GM20000 (cell line): Measurements from ENCODE around the gene HECTD1.
"Not testable (repeated sequence)": the region's sequence is repeated elsewhere in the genome, so short reads cannot be mapped to it uniquely, and the experiment has no call there.

Experiments
- DNase-seq: peaks from one replicate; pipeline ENCODE4 v3.0.0; 2012; ENCODE audit warnings: low spot score
- CTCF ChIP-seq: IDR thresholded peaks from 2 replicates; pipeline ENCODE4 v1.5.1; 2012; ENCODE audit warnings: mild to moderate bottlenecking, control low read depth; ENCODE audit errors: extremely low read depth, missing control alignments

The HECTD1 gene

GRCh38 chr14:31096255-31096654, 111.3 kb downstream of the HECTD1 start:
- DNase-seq: no peak
- TF ChIP-seq CTCF: no peak

- DNase-seq: not testable (repeated sequence)
Measured at GRCh38 chr14:31095817-31096216, 111.8 kb downstream of the HECTD1 start.

GRCh38 chr14:31093884-31094839, 113.4 kb downstream of the HECTD1 start:
- DNase-seq: not testable (repeated sequence)

- no peak for DNase-seq
- TF ChIP-seq CTCF: no peak
Measured at GRCh38 chr14:31092160-31092708, 115.4 kb downstream of the HECTD1 start.

GRCh38 chr14:31090883-31091764, 116.5 kb downstream of the HECTD1 start:
- DNase-seq: no peak
- TF ChIP-seq CTCF: no peak

GRCh38 chr14:31086466-31086865, 121.1 kb downstream of the HECTD1 start:
- DNase-seq: not testable (repeated sequence)

GRCh38 chr14:31085027-31085426, 122.6 kb downstream of the HECTD1 start:
- no peak for DNase-seq
- TF ChIP-seq CTCF: no peak

GRCh38 chr14:31084385-31084784, 123.2 kb downstream of the HECTD1 start:
- TF ChIP-seq CTCF: no peak
- peak; percentile 49 for DNase-seq
